Dermis microvascular lymphatic vessel endothelial cell (primary cell): ENCODE results near the gene TPST1. TPM values are rescaled to one million over a fixed set of nuclear protein-coding genes. Genes with fewer than 3 reads are reported as not detected.
"Not testable (repeated sequence)": the region's sequence is repeated elsewhere in the genome, so short reads cannot be mapped to it uniquely, and the experiment has no call there.

Source experiments
- DNase-seq, 2 donors: peaks; one replicate each; pipeline versions ENCODE4 v3.0.0 to v3.0.0-alpha.2; 2010; ENCODE audit warnings: low read depth in 2 of 2
- total RNA-seq: library from RNA; depleted of rRNA; stranded (reverse); fragments of >200 nt; gene quantifications from 2 replicates; pipeline ENCODE4 v1.2.1, GENCODE V29; 2014

Gene TPST1
- total RNA-seq, 1 donor from 2014 or later, result 21.8 TPM

GRCh38 chr7:66326501-66327215 is 121.5 kb downstream of the TPST1 start:
- DNase-seq, result peak in 1 of 2 donors; percentile 74

- no peak for DNase-seq
Measured at GRCh38 chr7:66330961-66331360, 125.8 kb downstream of the TPST1 start.

- DNase-seq, result no peak
Measured at GRCh38 chr7:66331883-66332282, 126.7 kb downstream of the TPST1 start.

- DNase-seq, result no peak
Measured at GRCh38 chr7:66333443-66333842, 128.3 kb downstream of the TPST1 start.

- DNase-seq, result peak in 1 of 2 donors; percentile 23
Measured at GRCh38 chr7:66335318-66335717, 130.2 kb downstream of the TPST1 start.

- DNase-seq, result no peak
Measured at GRCh38 chr7:66336760-66337159, 131.6 kb downstream of the TPST1 start.

- DNase-seq, result no peak
Measured at GRCh38 chr7:66339141-66339540, 134.0 kb downstream of the TPST1 start.

GRCh38 chr7:66344166-66344565 is 139.0 kb downstream of the TPST1 start:
- peak; percentile 24 to 64 for DNase-seq

- DNase-seq, result peak; percentile 42 to 66
Measured at GRCh38 chr7:66348531-66348930, 143.4 kb downstream of the TPST1 start.

- DNase-seq, result peak; percentile 30 to 32
Measured at GRCh38 chr7:66348959-66349358, 143.8 kb downstream of the TPST1 start.

GRCh38 chr7:66352071-66352470 is 146.9 kb downstream of the TPST1 start:
- peak; percentile 25 to 61 for DNase-seq

- no peak for DNase-seq
Measured at GRCh38 chr7:66353547-66353946, 148.4 kb downstream of the TPST1 start.

- no peak for DNase-seq
Measured at GRCh38 chr7:66355756-66356155, 150.6 kb downstream of the TPST1 start.

- no peak for DNase-seq
Measured at GRCh38 chr7:66356277-66356721, 151.2 kb downstream of the TPST1 start.

- DNase-seq, result no peak
Measured at GRCh38 chr7:66357087-66357486, 152.0 kb downstream of the TPST1 start.

- DNase-seq, result no peak
Measured at GRCh38 chr7:66359656-66360211, 154.6 kb downstream of the TPST1 start.

GRCh38 chr7:66362136-66362535 is 157.0 kb downstream of the TPST1 start:
- DNase-seq, result no peak

GRCh38 chr7:66363635-66364034 is 158.5 kb downstream of the TPST1 start:
- no peak for DNase-seq

- DNase-seq, result not testable (repeated sequence)
Measured at GRCh38 chr7:66365031-66365430, 159.9 kb downstream of the TPST1 start.

GRCh38 chr7:66371096-66371824 is 166.1 kb downstream of the TPST1 start:
- no peak for DNase-seq

GRCh38 chr7:66374141-66374840 is 169.2 kb downstream of the TPST1 start:
- DNase-seq, result not testable (repeated sequence)
